Tibial nerve (tissue), 4 donors: Measurements from ENCODE around the gene NT5C2.

ENCODE experiments used
- EP300 ChIP-seq, 2 donors: sonication (generic); formaldehyde crosslinking; IDR thresholded peaks; one replicate each; pipeline ENCODE4 v1.6.1; 2017; ENCODE audit warnings: antibody characterized with exemption in 2 of 2, mild to moderate bottlenecking in 1 of 2
- TF ChIP-seq, protein P1 (sequence below), 5 experiments: fragments of 200-600 bp in 3 of 5; fragments of 450-650 bp in 2 of 5; sonication (generic) in 3 of 5; IDR thresholded peaks; one replicate each; pipeline ENCODE4 v1.5.1; 2016 to 2019; ENCODE audit warnings: antibody characterized with exemption in 5 of 5, mild to moderate bottlenecking in 3 of 5, moderate library complexity in 2 of 5

DNA sequence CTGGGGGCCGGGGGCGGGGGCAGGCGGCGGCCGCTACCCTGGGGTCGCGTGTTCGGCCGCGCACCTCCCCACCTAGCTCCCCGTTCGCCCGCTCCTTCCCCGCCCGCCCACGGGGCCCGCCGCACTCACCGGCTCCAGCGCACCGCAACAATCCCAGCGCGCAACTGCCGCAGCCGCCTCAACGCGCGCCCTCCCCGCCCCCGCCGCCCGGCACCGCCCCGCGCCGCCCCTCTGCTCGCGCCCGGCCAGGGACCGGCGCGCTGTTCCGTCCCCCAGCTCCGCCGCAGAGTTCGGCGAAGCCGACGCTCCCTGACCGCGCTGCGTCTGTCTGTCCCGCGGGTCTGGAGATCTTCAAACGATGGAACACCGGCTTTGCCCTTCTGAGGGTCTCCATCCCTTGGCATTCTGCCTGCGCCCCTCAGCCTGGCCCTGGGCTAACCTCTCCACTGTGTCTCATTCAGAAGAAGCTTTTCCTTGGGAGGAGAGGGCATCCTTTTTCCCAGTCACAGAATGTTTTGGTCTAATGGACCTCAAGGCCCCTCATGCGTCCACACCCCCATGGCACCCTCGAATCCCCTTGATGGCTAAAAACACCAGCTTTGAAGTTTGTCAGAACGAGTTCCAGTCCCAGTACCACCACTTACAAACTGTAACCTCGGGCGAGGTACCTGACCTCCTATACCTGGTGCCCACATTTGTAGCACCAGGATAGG, at the start of gene NT5C2:
- TF ChIP-seq, protein P1, sequence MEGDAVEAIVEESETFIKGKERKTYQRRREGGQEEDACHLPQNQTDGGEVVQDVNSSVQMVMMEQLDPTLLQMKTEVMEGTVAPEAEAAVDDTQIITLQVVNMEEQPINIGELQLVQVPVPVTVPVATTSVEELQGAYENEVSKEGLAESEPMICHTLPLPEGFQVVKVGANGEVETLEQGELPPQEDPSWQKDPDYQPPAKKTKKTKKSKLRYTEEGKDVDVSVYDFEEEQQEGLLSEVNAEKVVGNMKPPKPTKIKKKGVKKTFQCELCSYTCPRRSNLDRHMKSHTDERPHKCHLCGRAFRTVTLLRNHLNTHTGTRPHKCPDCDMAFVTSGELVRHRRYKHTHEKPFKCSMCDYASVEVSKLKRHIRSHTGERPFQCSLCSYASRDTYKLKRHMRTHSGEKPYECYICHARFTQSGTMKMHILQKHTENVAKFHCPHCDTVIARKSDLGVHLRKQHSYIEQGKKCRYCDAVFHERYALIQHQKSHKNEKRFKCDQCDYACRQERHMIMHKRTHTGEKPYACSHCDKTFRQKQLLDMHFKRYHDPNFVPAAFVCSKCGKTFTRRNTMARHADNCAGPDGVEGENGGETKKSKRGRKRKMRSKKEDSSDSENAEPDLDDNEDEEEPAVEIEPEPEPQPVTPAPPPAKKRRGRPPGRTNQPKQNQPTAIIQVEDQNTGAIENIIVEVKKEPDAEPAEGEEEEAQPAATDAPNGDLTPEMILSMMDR (IDR thresholded peaks at IDR 0.05), result no peak
- TF ChIP-seq EP300 (IDR thresholded peaks at IDR 0.05), result peak in 1 of 2 donors; percentile 11
